HTERT RPE-1 (cell line): ENCODE results near the gene NIPAL3.

Experiments
- in situ Hi-C: fragments of 300-500 bp; cut with MboI; formaldehyde crosslinking; loops from 4 replicates; pipeline ENCODE4 v1.14.3; 2020; ENCODE audit warnings: low sequenced_read_pairs

NIPAL3 gene

DNA sequence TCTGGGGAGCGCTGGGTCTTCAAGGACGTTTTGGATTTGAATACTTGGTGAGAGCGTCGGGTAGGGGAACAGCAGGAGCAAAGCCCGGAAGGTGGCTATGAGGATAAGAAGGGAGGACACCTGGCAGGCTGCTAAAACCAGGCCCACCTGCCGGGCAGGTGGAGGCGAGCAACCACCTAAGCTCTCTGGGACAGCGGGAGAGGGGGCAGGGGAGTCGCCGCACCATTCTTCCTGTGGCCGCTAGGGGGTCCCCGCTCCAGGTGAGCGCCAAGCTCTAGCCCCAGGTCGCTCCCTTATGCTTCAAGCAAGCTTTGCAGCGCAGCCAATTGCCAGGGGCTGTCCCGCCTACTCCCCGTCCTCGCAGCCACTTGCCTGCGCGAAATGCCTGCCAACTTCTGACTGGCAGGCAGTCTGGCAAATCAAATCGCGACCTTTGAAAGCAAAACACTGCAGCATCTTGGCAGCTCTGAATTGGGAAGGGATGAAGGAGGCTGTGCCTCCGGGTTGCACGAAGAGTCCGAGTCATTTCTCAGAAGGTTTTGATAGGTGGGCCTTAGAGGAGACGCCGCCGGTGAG is at the start of gene NIPAL3:
TSS of gene NIPAL3 (plus strand) at position 469 of the 576 bp plus-strand sequence. CDS start 3,746 bp downstream, outside the sequence.
- in situ Hi-C loops, result no loop called here

GRCh38 chr1:24366707-24367106 is 48.9 kb upstream of the NIPAL3 start:
- in situ Hi-C loops, result no loop called here

DNA sequence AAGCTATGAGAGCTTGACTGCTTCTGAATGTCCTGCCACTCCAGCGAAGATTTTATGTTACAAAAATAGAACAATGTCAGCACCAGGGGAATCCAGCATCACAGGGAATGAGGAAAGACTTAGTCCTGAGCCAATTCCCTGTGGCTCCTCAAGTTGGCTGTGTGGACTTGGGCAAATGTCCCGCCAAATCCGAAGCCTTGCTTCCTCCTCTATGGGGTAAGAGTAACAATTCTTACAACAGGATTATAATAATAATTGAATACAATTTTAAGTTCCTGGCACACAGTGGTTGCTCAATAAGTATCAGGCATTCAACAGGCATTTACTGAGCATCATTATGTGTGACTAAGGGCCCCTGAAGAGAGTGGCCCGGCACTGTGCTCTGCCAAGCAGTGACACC is 46.4 kb upstream of the NIPAL3 start:
- in situ Hi-C loops, result no loop called here

DNA sequence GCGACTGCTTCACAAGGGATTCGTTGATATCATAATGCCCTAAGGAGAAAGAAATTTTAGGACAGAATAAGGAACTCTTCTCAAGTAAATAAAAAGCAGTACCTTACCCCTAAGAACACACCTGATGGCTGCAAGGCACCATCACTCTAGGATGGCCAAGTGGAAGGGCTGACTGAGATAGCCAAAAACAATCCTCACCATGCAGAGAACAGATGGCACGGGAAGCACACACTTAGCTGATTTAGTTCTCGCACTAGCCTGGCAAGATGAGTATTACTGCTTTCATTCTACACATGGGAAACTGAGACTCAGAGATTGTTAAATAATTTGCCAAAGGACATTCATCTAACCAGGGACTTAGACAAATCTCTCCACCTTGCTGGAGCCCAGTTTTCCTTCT is 45.8 kb upstream of the NIPAL3 start:
- in situ Hi-C loops, result no loop called here

GRCh38 chr1:24373044-24373443 is 42.6 kb upstream of the NIPAL3 start:
- in situ Hi-C loops, result no loop called here

- in situ Hi-C loops, result no loop called here
Observed at GRCh38 chr1:24373710-24374109, 41.9 kb upstream of the NIPAL3 start.

- in situ Hi-C loops, result loop anchor here (25.0 kb wide), 1 partner anchor 163 kb away; no protein-coding TSS in a partner anchor
Observed at GRCh38 chr1:24374891-24375786, 40.5 kb upstream of the NIPAL3 start.

DNA sequence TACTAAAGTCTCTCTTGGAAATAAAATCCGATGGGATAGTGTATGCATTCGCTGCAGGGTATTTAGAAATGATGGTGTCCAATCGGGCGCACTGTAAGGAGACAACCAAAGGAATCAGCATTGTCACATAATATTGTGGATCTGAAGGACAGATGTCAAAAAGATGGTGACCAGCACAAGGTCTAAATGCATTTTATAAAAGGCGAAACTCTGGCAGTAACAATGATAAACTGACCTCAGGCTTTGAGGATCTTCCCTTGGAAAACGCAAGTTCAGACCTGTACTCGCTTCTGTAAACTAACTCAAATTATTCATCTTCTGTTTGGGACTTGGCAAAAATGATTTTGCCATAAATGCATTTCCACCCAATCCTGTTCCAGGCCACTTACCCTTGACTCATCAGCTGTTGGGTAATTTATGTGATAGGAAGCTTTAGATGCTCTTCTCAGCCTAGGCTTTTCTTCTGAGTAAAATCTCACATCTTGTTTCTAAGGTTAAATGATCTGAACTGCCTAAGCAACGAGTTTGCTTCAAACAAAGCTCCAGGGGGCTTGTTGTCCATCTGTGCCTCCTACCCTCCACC is 35.8 kb upstream of the NIPAL3 start:
- in situ Hi-C loops, result loop anchor here (25.0 kb wide), 1 partner anchor 168 kb away; no protein-coding TSS in a partner anchor

DNA sequence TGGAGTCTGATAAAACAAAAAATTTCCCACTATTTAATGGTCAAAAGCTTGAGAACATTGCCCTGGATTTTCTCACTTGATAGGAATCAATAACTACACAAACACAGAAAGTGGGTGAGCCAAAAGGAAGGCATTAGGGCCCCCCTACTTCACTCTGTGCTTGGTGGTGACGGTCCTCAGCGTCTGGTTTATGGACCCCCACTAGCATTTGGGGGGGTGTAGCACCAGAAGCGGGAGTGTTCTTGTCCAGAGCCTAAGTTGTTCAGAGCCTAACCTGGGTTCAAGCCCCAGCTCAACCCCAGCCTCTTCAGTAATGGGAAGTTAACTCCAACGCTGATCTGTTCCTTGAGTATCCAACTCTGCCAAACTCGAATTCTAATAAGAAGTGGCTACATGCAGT is 35.1 kb upstream of the NIPAL3 start:
- in situ Hi-C loops, result loop anchor here (25.0 kb wide), 1 partner anchor 168 kb away; no protein-coding TSS in a partner anchor

DNA sequence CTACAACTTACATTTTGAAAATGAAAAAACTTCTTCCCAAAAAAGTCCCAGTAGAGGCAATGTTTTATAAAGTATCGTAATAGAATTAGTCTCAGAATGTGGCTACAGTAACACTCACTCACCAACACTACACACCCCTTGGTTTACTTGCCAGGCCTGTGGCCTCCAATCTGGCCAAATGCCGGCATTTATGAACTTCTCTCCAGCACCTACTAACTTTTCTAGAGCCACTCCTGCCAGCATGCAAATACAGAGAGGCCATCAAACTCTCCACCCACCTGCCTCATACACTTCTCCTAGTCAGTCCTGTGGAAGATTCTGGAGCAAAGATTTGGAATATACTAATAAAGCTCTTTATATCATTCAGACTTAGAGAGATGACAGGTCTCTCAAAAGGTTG is 34.3 kb upstream of the NIPAL3 start:
- in situ Hi-C loops, result loop anchor here (25.0 kb wide), 1 partner anchor 169 kb away; no protein-coding TSS in a partner anchor

DNA sequence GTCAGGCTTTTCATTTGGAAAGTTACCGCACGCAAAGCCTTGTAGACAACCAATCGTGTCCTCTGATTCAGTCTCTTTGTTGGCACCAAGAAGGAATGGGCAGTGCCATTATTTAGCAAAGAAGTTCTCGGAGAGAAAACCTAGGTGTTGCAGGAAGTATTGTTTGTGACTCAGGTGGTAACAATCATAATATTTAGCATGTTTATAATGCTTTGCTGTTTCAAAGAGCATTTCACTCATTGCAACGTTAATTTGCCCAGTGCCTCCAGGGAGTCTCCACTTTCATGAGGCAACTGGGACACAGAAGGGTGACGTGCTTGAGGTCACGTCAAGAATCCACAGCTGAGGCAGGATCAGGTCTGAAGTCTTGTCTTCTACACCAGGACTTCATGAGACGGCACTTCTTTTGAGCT is 33.4 kb upstream of the NIPAL3 start:
- in situ Hi-C loops, result loop anchor here (25.0 kb wide), 1 partner anchor 170 kb away; no protein-coding TSS in a partner anchor

GRCh38 chr1:24383381-24383940 is 32.1 kb upstream of the NIPAL3 start:
- in situ Hi-C loops, result loop anchor here (25.0 kb wide), 1 partner anchor 171 kb away; no protein-coding TSS in a partner anchor

DNA sequence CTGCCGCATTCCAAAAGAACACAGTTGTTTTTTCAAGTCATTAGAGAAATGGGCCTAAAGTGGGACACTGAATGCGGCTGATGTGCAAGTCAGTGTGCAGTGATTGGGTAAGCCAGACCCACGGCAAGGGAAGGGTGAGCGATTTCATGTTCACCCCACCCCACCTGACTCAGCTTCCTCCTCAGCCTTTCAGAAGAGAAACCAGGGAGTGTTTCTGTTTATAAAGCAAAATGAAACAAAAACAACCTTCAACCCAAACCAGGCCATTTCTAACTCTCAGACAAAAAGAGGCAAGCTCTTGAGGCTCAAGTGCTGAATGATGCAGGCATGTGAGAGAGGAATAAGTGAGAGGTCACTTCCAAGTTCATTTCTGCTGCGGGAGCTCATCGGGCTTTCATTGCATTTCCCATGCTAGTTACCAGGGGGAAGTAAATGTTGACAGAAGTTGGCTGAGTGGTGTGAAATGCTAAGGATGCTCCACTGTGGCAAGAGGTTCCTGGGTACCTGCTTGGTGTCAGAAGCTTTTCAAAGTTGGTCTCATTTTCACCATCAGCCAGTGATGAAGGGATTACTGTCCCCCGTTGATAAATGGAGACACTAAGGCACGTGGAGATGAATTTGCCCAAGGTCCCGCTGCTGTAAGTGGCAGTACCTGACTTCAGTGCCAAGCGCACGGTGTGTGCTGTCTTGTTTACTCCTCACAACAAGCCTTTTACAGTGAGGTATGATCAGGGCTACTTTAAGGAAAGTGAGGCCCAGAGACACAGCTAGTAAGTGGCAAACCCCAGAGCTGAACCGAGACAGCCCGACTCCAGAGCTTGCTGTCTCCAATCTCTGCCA is 31.1 kb upstream of the NIPAL3 start:
- in situ Hi-C loops, result loop anchor here (25.0 kb wide), 1 partner anchor 172 kb away; no protein-coding TSS in a partner anchor

DNA sequence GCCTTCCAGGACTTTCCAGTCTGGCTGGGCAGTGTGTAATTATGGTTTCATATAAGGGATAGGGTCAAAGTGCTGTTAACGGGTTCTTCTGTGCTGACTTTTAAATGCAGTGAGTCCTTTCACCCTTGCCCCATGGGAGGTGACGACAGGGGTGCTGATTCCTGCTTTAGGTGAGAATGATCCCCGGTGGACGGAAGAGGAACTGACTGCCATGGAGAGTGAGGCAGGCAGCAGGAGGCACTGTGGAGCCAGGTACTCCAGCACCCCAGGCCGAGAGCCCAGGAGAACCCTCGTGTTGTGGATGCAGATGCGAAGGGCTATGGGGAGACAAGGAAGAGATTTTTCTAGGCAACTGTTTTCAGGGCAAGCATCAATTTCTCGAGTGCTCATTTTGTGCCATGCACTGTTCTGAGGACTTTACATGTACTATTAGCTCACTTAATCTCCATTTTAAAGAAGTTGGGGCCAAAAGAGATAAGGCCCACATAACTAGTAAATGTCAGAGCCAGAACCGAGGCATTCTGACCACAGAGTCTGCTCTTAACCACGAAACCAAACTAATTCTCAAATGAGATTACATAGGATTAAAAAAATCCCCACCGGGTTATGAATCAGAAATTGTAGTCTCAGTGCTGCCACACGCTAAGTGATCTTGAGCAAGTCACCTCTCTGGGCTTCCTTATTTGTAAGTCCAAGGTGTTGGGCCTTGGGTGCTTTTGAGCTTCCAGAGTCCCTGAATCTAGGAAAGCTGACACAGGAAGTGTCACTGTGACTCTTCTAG is 30.3 kb upstream of the NIPAL3 start:
- in situ Hi-C loops, result loop anchor here (25.0 kb wide), 1 partner anchor 173 kb away; no protein-coding TSS in a partner anchor

GRCh38 chr1:24386241-24386640 is 29.4 kb upstream of the NIPAL3 start:
- in situ Hi-C loops, result loop anchor here (25.0 kb wide), 1 partner anchor 174 kb away; no protein-coding TSS in a partner anchor

DNA sequence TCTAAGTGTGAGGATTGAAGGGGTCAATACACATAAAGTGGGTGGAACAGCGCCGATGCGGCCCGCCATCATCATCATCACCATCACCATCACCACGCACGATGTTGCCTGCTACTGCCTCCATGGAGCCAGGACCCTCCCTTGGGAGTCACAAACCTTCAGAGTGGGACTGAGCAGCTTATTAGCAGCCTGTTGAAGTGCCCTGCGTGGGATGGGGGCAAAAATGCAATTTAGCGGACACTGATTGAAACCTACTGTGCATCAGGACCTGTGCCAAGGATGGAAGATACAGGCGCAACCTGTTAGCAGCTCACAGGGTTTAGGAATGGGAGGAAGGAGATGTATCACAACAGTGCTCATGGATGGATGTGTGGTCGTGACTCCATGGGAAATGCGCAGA is 28.7 kb upstream of the NIPAL3 start:
- in situ Hi-C loops, result loop anchor here (25.0 kb wide), 1 partner anchor 175 kb away; no protein-coding TSS in a partner anchor

GRCh38 chr1:24387636-24388175 is 27.9 kb upstream of the NIPAL3 start:
- in situ Hi-C loops, result loop anchor here (25.0 kb wide), 1 partner anchor 175 kb away; no protein-coding TSS in a partner anchor

DNA sequence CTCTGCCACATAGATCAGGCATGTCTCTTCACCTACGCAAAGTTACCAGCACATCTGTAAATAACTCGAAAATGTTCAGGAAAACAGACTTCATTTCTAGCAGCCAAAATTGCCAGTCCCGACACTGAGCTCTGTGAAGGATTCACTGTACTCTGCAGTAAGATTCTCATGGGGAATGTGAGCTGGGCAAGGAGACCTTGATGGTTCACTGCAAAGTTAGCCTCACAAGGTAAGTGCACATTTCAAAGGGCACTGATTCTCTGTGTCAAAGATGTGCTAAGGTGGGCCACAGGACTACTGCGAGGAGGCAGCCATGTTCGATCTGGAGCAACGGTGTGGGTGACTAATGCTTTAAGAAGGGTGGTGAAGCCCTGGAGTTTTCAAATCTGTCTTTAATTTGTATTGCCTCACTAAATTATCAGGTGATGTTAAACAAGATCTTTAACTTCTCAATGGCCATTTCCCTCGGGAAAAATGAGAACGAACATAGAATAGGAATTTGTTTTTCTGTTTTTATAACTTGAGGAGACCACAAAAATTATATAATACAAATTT is 27.2 kb upstream of the NIPAL3 start:
- in situ Hi-C loops, result loop anchor here (25.0 kb wide), 1 partner anchor 176 kb away; no protein-coding TSS in a partner anchor
